Stimulated activated CD4-positive, alpha-beta T cell treated with anti-CD3 and anti-CD28 coated beads, TNF-alpha, amount 100 ng/mL, for 24 hours (primary cell): ENCODE results near the gene RBM27.
"Not testable (repeated sequence)": the region's sequence is repeated elsewhere in the genome, so short reads cannot be mapped to it uniquely, and the experiment has no call there.

Source experiments
- DNase-seq, 3 experiments: peaks; one replicate each; pipeline ENCODE4 v3.0.0-alpha.2; 2020; ENCODE audit warnings: low read depth in 3 of 3

The RBM27 gene

GRCh38 chr5:146205499-146206202 is 2.2 kb downstream of the RBM27 start:
- DNase-seq: no peak

- no peak for DNase-seq
Measured at GRCh38 chr5:146206257-146206656, 2.9 kb downstream of the RBM27 start.

- DNase-seq: no peak
Measured at GRCh38 chr5:146208916-146209522, 5.6 kb downstream of the RBM27 start.

- no peak for DNase-seq
Measured at GRCh38 chr5:146209714-146210113, 6.3 kb downstream of the RBM27 start.

- not testable (repeated sequence) for DNase-seq
Measured at GRCh38 chr5:146210810-146211209, 7.4 kb downstream of the RBM27 start.

- no peak for DNase-seq
Measured at GRCh38 chr5:146213210-146213826, 9.9 kb downstream of the RBM27 start.

- DNase-seq: not testable (repeated sequence)
Measured at GRCh38 chr5:146214881-146215280, 11.5 kb downstream of the RBM27 start.

- DNase-seq: no peak
Measured at GRCh38 chr5:146218168-146218567, 14.8 kb downstream of the RBM27 start.

- no peak for DNase-seq
Measured at GRCh38 chr5:146219243-146219642, 15.8 kb downstream of the RBM27 start.

GRCh38 chr5:146221234-146221633 is 17.8 kb downstream of the RBM27 start:
- no peak for DNase-seq

GRCh38 chr5:146222005-146222404 is 18.6 kb downstream of the RBM27 start:
- DNase-seq: no peak

GRCh38 chr5:146223179-146223578 is 19.8 kb downstream of the RBM27 start:
- no peak for DNase-seq

- no peak for DNase-seq
Measured at GRCh38 chr5:146229222-146229621, 25.8 kb downstream of the RBM27 start.

GRCh38 chr5:146232223-146232622 is 28.8 kb downstream of the RBM27 start:
- no peak for DNase-seq

- DNase-seq: no peak
Measured at GRCh38 chr5:146233441-146233840, 30.0 kb downstream of the RBM27 start.

- no peak for DNase-seq
Measured at GRCh38 chr5:146238973-146239372, 35.6 kb downstream of the RBM27 start.

- DNase-seq: no peak
Measured at GRCh38 chr5:146240951-146241350, 37.5 kb downstream of the RBM27 start.

GRCh38 chr5:146243247-146243646 is 39.8 kb downstream of the RBM27 start:
- no peak for DNase-seq

- DNase-seq: no peak
Measured at GRCh38 chr5:146248561-146248960, 45.2 kb downstream of the RBM27 start.

GRCh38 chr5:146249801-146250200 is 46.4 kb downstream of the RBM27 start:
- no peak for DNase-seq
